ENCODE data around the gene RRP36. TPM values are rescaled to one million over a fixed set of nuclear protein-coding genes. Genes with fewer than 3 reads are reported as not detected.
A peak's percentile ranks its signal among the peaks of the same experiment; 100 is the strongest.

The RRP36 gene
- total RNA-seq, 1 experiment from 2014 or later = 106 TPM

DNA sequence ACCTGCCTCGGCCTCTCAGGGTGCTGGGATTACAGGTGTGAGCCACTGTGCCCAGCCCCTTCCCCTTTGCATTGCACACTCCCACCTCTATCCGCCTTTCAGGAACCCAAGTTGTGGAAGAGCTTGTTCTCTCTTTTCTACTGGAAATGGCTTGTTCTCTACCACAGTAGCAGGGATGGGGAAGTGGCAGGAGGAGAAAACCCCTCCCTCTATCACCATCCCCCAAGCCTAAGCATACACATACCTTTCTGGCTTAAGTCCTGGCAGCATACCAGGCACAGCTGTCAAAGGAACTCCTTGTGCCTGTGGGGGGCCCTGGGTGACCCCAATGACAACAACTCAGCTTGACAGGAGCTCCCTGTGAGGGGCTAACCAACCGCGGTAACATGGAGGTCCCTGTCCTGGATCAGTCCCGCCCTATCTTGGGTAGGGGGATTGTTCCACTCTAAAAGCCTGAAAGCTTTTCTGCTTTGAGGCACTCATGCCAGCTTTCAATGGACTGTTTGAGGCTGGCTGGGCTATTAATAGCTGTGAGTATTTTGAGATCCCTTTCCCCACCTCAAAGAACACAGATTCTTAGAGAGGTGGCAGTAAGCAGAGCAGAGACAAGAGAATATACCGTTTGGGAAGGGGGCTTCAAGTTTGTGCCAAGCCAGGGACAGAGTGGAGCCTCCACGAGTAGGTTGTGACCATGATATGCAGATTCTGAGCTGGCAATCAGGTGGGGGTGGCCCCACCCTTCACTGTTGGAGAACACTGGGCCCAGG lies 5.1 kb upstream of the RRP36 start:
- H3K36me3 ChIP-seq (replicated peaks; ENCODE audit: control insufficient read depth, insufficient read depth, low read length) = peaks cover 19% of the 10 kb centered on the region
- DNase-seq = no peak

DNA sequence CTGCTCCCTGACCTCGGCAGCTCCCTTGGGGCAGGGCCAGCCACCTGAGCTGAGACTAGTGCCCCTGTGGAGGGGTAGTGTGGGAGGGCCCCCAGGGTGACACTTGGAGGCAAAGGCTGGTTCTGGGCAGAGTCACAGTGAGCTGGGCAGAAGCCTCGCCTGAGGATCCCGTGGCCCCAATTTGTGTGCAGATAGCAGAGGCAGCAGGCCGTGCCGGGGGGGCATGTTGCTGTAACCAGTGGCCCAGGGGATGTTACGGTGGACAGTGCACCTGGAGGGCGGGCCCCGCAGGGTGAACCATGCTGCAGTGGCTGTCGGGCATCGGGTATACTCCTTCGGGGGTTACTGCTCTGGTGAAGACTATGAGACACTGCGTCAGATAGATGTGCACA lies 4.5 kb upstream of the RRP36 start:
- no peaks in the 10 kb centered on the region for H3K27me3 ChIP-seq (ENCODE audit: control insufficient read depth, insufficient read depth, low read length)
- H3K36me3 ChIP-seq (replicated peaks; ENCODE audit: control insufficient read depth, insufficient read depth, low read length) = peaks cover 17% of the 10 kb centered on the region
- no peak overlapping the region for H3K4me3 ChIP-seq (ENCODE audit: insufficient read depth, low read depth, low read length)
- no peak for DNase-seq

More for the DNA sequence above, 5.1 kb upstream of the RRP36 start:
- Histone ChIP-seq H3K4me3 (ENCODE audit: insufficient read depth, low read depth, low read length) (no peak overlapping the region), H3K27me3 (ENCODE audit: control insufficient read depth, insufficient read depth, low read length) (no peaks in the 10 kb centered on the region)

- H3K4me3 ChIP-seq (ENCODE audit: insufficient read depth, low read depth, low read length) = no peak overlapping the region
- no peak for DNase-seq
- no peaks in the 10 kb centered on the region for H3K27me3 ChIP-seq (ENCODE audit: control insufficient read depth, insufficient read depth, low read length)
- peaks cover 15% of the 10 kb centered on the region for H3K36me3 ChIP-seq (replicated peaks; ENCODE audit: control insufficient read depth, insufficient read depth, low read length)
Observed at GRCh38 chr6:43019152-43019551, 2.3 kb upstream of the RRP36 start.

DNA sequence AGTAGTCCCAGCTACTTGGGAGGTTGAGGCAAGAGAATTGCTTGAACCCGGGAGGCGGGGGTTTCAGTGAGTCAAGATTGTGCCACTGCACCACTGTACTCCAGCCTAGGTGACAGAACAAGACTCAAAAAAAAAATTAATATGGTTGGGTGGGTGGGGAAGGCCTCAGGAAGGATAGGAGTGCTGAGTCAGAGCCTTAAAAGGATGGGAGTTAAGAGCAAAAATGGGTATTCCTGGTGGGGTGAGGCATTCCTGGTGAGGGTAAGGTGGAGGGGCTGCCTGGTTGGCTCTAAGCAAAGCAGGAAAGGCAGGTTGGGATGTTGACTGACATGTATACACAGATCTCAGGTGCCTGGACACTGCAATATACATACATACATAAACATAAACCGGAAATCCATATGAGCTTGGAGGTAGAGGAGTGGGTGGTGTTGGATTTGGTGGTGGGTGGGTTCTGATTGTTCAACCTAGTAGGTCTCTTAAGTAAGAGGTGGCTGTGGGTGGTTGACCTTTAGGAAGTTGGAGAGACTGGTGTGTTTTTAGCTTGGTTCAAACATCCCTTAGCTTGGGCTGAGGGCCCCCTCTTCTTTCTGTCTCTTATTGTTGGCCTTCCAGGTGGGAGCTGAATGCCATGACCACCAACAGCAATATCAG lies 1.2 kb upstream of the RRP36 start:
- Histone ChIP-seq H3K36me3 (replicated peaks; ENCODE audit: control insufficient read depth, insufficient read depth, low read length) (peaks cover 26% of the 10 kb centered on the region), H3K4me3 (ENCODE audit: insufficient read depth, low read depth, low read length) (no peak overlapping the region), H3K27me3 (ENCODE audit: control insufficient read depth, insufficient read depth, low read length) (no peaks in the 10 kb centered on the region)
- DNase-seq = no peak

- Histone ChIP-seq H3K27me3 (ENCODE audit: control insufficient read depth, insufficient read depth, low read length) (no peaks in the 10 kb centered on the region), H3K4me3 (ENCODE audit: insufficient read depth, low read depth, low read length) (peak overlapping the region; percentile 57), H3K36me3 (replicated peaks; ENCODE audit: control insufficient read depth, insufficient read depth, low read length) (peaks cover 28% of the 10 kb centered on the region)
- DNase-seq = peak; percentile 95
Observed at GRCh38 chr6:43020847-43021246, 576 bp upstream of the RRP36 start.

- Histone ChIP-seq H3K27me3 (ENCODE audit: control insufficient read depth, insufficient read depth, low read length) (no peaks in the 10 kb centered on the region), H3K36me3 (replicated peaks; ENCODE audit: control insufficient read depth, insufficient read depth, low read length) (peaks cover 41% of the 10 kb centered on the region), H3K4me3 (ENCODE audit: insufficient read depth, low read depth, low read length) (no peak overlapping the region)
- DNase-seq = no peak
Observed at GRCh38 chr6:43024436-43024835, 3.0 kb downstream of the RRP36 start.

DNA sequence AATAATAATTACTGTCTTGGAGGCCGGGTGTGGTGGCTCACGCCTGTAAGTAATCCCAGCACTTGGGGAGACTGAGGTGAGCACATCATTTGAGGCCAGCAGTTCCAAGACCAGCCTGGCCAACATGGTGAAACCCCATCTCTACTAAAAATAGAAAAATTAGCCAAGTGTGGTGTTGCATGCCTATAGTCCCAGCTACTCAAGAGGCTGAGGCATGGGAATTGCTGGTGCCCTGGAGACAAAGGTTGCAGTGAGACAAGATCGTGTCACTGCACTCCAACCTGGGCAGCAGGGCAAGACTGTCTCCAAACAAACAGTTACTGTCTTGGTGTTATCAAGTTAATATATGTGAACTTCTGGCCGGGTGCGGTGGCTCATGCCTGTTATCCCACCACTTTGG lies 4.9 kb downstream of the RRP36 start:
- H3K36me3 ChIP-seq (replicated peaks; ENCODE audit: control insufficient read depth, insufficient read depth, low read length) = peaks cover 44% of the 10 kb centered on the region
- no peaks in the 10 kb centered on the region for H3K27me3 ChIP-seq (ENCODE audit: control insufficient read depth, insufficient read depth, low read length)
- H3K4me3 ChIP-seq (ENCODE audit: insufficient read depth, low read depth, low read length) = no peak overlapping the region
- DNase-seq = no peak

- Histone ChIP-seq H3K36me3 (replicated peaks; ENCODE audit: control insufficient read depth, insufficient read depth, low read length) (peaks cover 43% of the 10 kb centered on the region), H3K4me3 (ENCODE audit: insufficient read depth, low read depth, low read length) (no peak overlapping the region), H3K27me3 (ENCODE audit: control insufficient read depth, insufficient read depth, low read length) (no peaks in the 10 kb centered on the region)
- DNase-seq = no peak
Observed at GRCh38 chr6:43029120-43029519, 7.7 kb downstream of the RRP36 start.

DNA sequence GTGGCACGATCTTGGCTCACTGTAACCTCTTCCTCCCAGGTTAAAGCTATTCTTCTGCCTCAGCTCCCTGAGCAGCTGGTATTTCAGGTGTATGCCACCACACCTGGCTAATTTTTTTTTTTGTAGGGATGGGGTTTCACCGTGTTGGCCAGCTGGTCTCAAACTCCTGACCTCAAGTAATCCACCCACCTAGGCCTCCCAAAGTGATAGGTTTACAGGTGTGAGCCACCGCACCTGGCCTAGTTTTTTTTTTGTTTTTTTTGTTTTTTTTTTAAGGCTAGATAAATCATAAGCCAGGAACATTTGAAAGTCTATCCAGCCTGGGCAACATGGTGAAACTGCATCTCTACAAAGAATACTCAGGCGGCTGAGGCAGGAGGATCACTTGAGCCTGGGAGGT lies 10.9 kb downstream of the RRP36 start:
- DNase-seq = no peak
- Histone ChIP-seq H3K36me3 (replicated peaks; ENCODE audit: control insufficient read depth, insufficient read depth, low read length) (peaks cover 28% of the 10 kb centered on the region), H3K27me3 (ENCODE audit: control insufficient read depth, insufficient read depth, low read length) (no peaks in the 10 kb centered on the region), H3K4me3 (ENCODE audit: insufficient read depth, low read depth, low read length) (no peak overlapping the region)

DNA sequence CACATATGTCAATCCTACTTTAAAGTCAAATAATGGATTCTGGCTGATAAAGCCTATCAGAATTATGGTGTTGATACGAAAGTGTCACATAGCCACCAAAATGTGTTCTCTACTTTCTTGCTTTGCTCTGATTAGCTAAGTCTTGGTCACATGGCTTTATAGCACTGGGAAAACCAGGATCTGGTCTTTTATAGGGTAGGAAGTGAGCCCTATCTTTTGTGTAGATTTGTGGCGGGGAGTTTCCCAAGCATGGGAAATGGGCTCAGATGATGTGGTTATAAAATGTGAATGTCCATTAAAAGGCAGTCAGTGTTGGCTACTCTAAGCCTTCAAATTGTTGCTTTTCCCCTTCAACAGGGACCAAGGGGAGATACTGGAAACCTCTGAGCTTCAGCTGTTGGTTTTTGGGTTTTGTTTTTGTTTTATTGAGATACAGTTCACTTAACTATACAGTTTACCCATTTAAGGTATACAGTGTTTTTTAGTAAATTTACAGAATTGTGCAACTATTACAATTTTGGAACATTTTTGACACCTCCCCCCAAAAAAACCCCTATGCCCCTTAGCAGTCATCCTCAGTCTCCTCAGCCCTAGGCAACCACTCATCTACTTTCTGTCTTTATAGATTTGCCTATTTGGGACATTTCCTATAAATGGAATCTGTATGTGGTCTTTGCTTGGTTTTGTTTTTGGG lies 12.2 kb downstream of the RRP36 start:
- Histone ChIP-seq H3K36me3 (replicated peaks; ENCODE audit: control insufficient read depth, insufficient read depth, low read length) (peaks cover 27% of the 10 kb centered on the region), H3K4me3 (ENCODE audit: insufficient read depth, low read depth, low read length) (no peak overlapping the region), H3K27me3 (ENCODE audit: control insufficient read depth, insufficient read depth, low read length) (no peaks in the 10 kb centered on the region)

GRCh38 chr6:43034190-43034525 lies 12.7 kb downstream of the RRP36 start:
- H3K4me3 ChIP-seq (ENCODE audit: insufficient read depth, low read depth, low read length) = no peak overlapping the region
- H3K36me3 ChIP-seq (replicated peaks; ENCODE audit: control insufficient read depth, insufficient read depth, low read length) = peaks cover 24% of the 10 kb centered on the region
- H3K27me3 ChIP-seq (ENCODE audit: control insufficient read depth, insufficient read depth, low read length) = no peaks in the 10 kb centered on the region
- DNase-seq = no peak

More for the DNA sequence above, 12.2 kb downstream of the RRP36 start:
- no peak for DNase-seq

GRCh38 chr6:43035495-43036194 lies 14.2 kb downstream of the RRP36 start:
- DNase-seq = no peak
- Histone ChIP-seq H3K27me3 (ENCODE audit: control insufficient read depth, insufficient read depth, low read length) (no peaks in the 10 kb centered on the region), H3K36me3 (replicated peaks; ENCODE audit: control insufficient read depth, insufficient read depth, low read length) (peaks cover 20% of the 10 kb centered on the region), H3K4me3 (ENCODE audit: insufficient read depth, low read depth, low read length) (no peak overlapping the region)

- no peak overlapping the region for H3K4me3 ChIP-seq (ENCODE audit: insufficient read depth, low read depth, low read length)
- no peaks in the 10 kb centered on the region for H3K27me3 ChIP-seq (ENCODE audit: control insufficient read depth, insufficient read depth, low read length)
- peaks cover 23% of the 10 kb centered on the region for H3K36me3 ChIP-seq (replicated peaks; ENCODE audit: control insufficient read depth, insufficient read depth, low read length)
- DNase-seq = no peak
Observed at GRCh38 chr6:43036712-43037111, 15.3 kb downstream of the RRP36 start.

DNA sequence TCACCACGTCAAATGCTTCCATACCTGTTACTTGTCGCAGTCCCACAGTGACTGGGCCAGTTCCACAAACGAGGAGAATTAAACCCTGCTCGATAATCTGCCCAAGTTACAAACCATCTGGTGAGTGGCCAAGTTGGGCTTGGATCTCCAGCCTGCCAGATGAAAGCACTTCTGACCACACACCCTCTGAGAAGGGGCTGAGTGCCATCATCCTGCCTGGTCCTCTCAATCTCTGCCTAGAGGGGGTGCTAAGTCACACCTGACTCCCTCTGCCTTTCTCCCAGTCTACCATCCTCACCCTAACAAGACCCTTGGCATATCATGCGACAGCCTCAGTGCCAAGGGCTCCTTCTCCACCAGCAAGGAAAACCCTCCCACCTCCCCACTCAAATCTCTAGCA lies 15.8 kb downstream of the RRP36 start:
- Histone ChIP-seq H3K27me3 (ENCODE audit: control insufficient read depth, insufficient read depth, low read length) (no peaks in the 10 kb centered on the region), H3K4me3 (ENCODE audit: insufficient read depth, low read depth, low read length) (no peak overlapping the region), H3K36me3 (replicated peaks; ENCODE audit: control insufficient read depth, insufficient read depth, low read length) (peaks cover 23% of the 10 kb centered on the region)
- DNase-seq = no peak

Data from H7 (cell line).